WTC11 (cell line): ENCODE results near the gene MANF. TPM values are rescaled to one million over a fixed set of nuclear protein-coding genes. Genes with fewer than 3 reads are reported as not detected.

Experiments used
- ATAC-seq: fragments of 200-7000 bp; cut with Tn5 transposase; 2 replicates; pipeline ENCODE4 v1.10.0; 2021; ENCODE audit warnings: mild to moderate bottlenecking, moderate library complexity
- CTCF ChIA-PET: fragments of 300-600 bp; sonication (Branson Sonifier 250); formaldehyde crosslinking; loops from one replicate; lab custom pipeline; 2021; ENCODE audit warnings: antibody characterized with exemption; lab: Charles Lee
- POLR2A ChIA-PET: fragments of 350-600 bp; sonication (Branson Sonifier 250); formaldehyde crosslinking; loops from one replicate; lab custom pipeline; 2021; ENCODE audit warnings: antibody characterized with exemption; lab: Charles Lee
- DNase-seq: peaks from one replicate; pipeline ENCODE4 v3.0.0; 2021; ENCODE audit warnings: low spot score
- H3K27ac Mint-ChIP-seq: 2 replicates; pipeline ENCODE4 v1.8.0; 2021; ENCODE audit warnings: mixed read lengths
- H3K27me3 Mint-ChIP-seq: 2 replicates; pipeline ENCODE4 v1.8.0; 2021; ENCODE audit warnings: low read depth, mild to moderate bottlenecking, moderate library complexity, mixed read lengths
- H3K36me3 Mint-ChIP-seq: 2 replicates; pipeline ENCODE4 v1.8.0; 2021; ENCODE audit warnings: mixed read lengths
- H3K4me1 Mint-ChIP-seq: 2 replicates; pipeline ENCODE4 v1.8.0; 2022; ENCODE audit warnings: mixed read lengths
- H3K4me3 Mint-ChIP-seq: 2 replicates; pipeline ENCODE4 v1.8.0; 2021; ENCODE audit warnings: mild to moderate bottlenecking, moderate library complexity, mixed read lengths
- H3K9me3 Mint-ChIP-seq: 2 replicates; pipeline ENCODE4 v1.8.0; 2021; ENCODE audit warnings: mixed read lengths
- E2F4 ChIP-seq: sonication (generic); formaldehyde crosslinking; IDR thresholded peaks from 2 replicates; pipeline ENCODE4 v1.8.1; 2022; ENCODE audit warnings: low read depth, mild to moderate bottlenecking, moderate library complexity, missing genetic modification reagents, borderline replicate concordance
- GRHL2 ChIP-seq: fragments of 250-450 bp; sonication (Bioruptor Pico); IDR thresholded peaks from 2 replicates; pipeline ENCODE4 v1.8.0; 2022; ENCODE audit warnings: mild to moderate bottlenecking, moderate library complexity; ENCODE audit not compliant: insufficient replicate concordance, severe bottlenecking
- GTF2I ChIP-seq: fragments of 250-450 bp; sonication (Bioruptor Pico); conservative IDR thresholded peaks from 2 replicates; pipeline ENCODE4 v1.4.0; 2021; ENCODE audit warnings: mild to moderate bottlenecking
- HMGXB4 ChIP-seq: sonication (generic); formaldehyde crosslinking; IDR thresholded peaks from 2 replicates; pipeline ENCODE4 v1.8.1; 2023; ENCODE audit warnings: mild to moderate bottlenecking, moderate library complexity, missing genetic modification reagents
- IRF1 ChIP-seq: sonication (generic); formaldehyde crosslinking; IDR thresholded peaks from 2 replicates; pipeline ENCODE4 v1.8.0; 2023; ENCODE audit warnings: missing genetic modification reagents
- IRF2 ChIP-seq: sonication (generic); formaldehyde crosslinking; IDR thresholded peaks from 2 replicates; pipeline ENCODE4 v1.8.0; 2022; ENCODE audit warnings: low read depth, missing genetic modification reagents, borderline replicate concordance
- NFATC4 ChIP-seq: fragments of 250-450 bp; sonication (Bioruptor Pico); IDR thresholded peaks from 2 replicates; pipeline ENCODE4 v1.9.0; 2021; ENCODE audit warnings: mild to moderate bottlenecking
- SMAD3 ChIP-seq: sonication (generic); formaldehyde crosslinking; IDR thresholded peaks from 2 replicates; pipeline ENCODE4 v1.8.0; 2022; ENCODE audit warnings: missing genetic modification reagents, mild to moderate bottlenecking, borderline replicate concordance
- TEAD4 ChIP-seq: sonication (generic); formaldehyde crosslinking; IDR thresholded peaks from 2 replicates; pipeline ENCODE4 v1.8.0; 2022; ENCODE audit warnings: mild to moderate bottlenecking, missing genetic modification reagents
- TP53 ChIP-seq: sonication (generic); formaldehyde crosslinking; IDR thresholded peaks from 2 replicates; pipeline ENCODE4 v1.8.1; 2023; ENCODE audit warnings: mild to moderate bottlenecking, missing genetic modification reagents
- ZNF121 ChIP-seq: sonication (generic); formaldehyde crosslinking; IDR thresholded peaks from 2 replicates; pipeline ENCODE4 v1.8.0; 2023; ENCODE audit warnings: missing genetic modification reagents
- ZNF671 ChIP-seq: fragments of 250-450 bp; sonication (Bioruptor Pico); IDR thresholded peaks from 2 replicates; pipeline ENCODE4 v1.8.0; 2021; ENCODE audit warnings: mild to moderate bottlenecking
- total RNA-seq: library from RNA; stranded (reverse); gene quantifications from 3 replicates; pipeline ENCODE4 v1.2.3, GENCODE V29; 2021
- TF ChIP-seq, protein P1 (sequence below): sonication (generic); formaldehyde crosslinking; IDR thresholded peaks from 2 replicates; pipeline ENCODE4 v1.8.1; 2023; ENCODE audit warnings: mild to moderate bottlenecking, missing genetic modification reagents, borderline replicate concordance
- TF ChIP-seq, protein P2 (sequence below): sonication (generic); formaldehyde crosslinking; IDR thresholded peaks from 2 replicates; pipeline ENCODE4 v1.8.1; 2023; ENCODE audit warnings: mild to moderate bottlenecking, missing genetic modification reagents, moderate library complexity
- TF ChIP-seq, protein P3 (sequence below): sonication (generic); formaldehyde crosslinking; IDR thresholded peaks from 2 replicates; pipeline ENCODE4 v1.8.0; 2022; ENCODE audit warnings: mild to moderate bottlenecking, missing genetic modification reagents

The MANF gene
- total RNA-seq, 1 experiment from 2014 or later: 121 TPM

GRCh38 chr3:51375136-51375535, 10.0 kb upstream of the MANF start:
- H3K27me3 Mint-ChIP-seq: no peaks in the 10 kb centered on the region
- no peaks in the 10 kb centered on the region for H3K9me3 Mint-ChIP-seq
- H3K27ac Mint-ChIP-seq: no peak overlapping the region
- ATAC-seq: no peak
- ChIA-PET POLR2A (no interaction called here), CTCF (no interaction called here)
- no peak overlapping the region for H3K4me3 Mint-ChIP-seq
- TF ChIP-seq SMAD3 (CRISPR knock-in tag) (no peak), IRF1 (CRISPR knock-in tag) (no peak), TP53 (CRISPR knock-in tag) (no peak)
- TF ChIP-seq, protein P1, sequence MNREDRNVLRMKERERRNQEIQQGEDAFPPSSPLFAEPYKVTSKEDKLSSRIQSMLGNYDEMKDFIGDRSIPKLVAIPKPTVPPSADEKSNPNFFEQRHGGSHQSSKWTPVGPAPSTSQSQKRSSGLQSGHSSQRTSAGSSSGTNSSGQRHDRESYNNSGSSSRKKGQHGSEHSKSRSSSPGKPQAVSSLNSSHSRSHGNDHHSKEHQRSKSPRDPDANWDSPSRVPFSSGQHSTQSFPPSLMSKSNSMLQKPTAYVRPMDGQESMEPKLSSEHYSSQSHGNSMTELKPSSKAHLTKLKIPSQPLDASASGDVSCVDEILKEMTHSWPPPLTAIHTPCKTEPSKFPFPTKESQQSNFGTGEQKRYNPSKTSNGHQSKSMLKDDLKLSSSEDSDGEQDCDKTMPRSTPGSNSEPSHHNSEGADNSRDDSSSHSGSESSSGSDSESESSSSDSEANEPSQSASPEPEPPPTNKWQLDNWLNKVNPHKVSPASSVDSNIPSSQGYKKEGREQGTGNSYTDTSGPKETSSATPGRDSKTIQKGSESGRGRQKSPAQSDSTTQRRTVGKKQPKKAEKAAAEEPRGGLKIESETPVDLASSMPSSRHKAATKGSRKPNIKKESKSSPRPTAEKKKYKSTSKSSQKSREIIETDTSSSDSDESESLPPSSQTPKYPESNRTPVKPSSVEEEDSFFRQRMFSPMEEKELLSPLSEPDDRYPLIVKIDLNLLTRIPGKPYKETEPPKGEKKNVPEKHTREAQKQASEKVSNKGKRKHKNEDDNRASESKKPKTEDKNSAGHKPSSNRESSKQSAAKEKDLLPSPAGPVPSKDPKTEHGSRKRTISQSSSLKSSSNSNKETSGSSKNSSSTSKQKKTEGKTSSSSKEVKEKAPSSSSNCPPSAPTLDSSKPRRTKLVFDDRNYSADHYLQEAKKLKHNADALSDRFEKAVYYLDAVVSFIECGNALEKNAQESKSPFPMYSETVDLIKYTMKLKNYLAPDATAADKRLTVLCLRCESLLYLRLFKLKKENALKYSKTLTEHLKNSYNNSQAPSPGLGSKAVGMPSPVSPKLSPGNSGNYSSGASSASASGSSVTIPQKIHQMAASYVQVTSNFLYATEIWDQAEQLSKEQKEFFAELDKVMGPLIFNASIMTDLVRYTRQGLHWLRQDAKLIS (CRISPR knock-in tag): no peak
- TF ChIP-seq, protein P2, sequence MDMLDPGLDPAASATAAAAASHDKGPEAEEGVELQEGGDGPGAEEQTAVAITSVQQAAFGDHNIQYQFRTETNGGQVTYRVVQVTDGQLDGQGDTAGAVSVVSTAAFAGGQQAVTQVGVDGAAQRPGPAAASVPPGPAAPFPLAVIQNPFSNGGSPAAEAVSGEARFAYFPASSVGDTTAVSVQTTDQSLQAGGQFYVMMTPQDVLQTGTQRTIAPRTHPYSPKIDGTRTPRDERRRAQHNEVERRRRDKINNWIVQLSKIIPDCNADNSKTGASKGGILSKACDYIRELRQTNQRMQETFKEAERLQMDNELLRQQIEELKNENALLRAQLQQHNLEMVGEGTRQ (CRISPR knock-in tag): no peak
- H3K4me1 Mint-ChIP-seq: no peaks in the 10 kb centered on the region
- H3K36me3 Mint-ChIP-seq: no peaks in the 10 kb centered on the region
- no peak for DNase-seq

- no peak overlapping the region for H3K27ac Mint-ChIP-seq
- CTCF ChIA-PET: no interaction called here
- H3K4me3 Mint-ChIP-seq: no peak overlapping the region
- ATAC-seq (no peak), DNase-seq (no peak)
- no peaks in the 10 kb centered on the region for H3K36me3 Mint-ChIP-seq
- TF ChIP-seq E2F4 (CRISPR knock-in tag) (no peak), GRHL2 (CRISPR knock-in tag) (no peak)
- H3K4me1 Mint-ChIP-seq: no peaks in the 10 kb centered on the region
- H3K27me3 Mint-ChIP-seq: no peaks in the 10 kb centered on the region
- POLR2A ChIA-PET: no interaction called here
- H3K9me3 Mint-ChIP-seq: no peaks in the 10 kb centered on the region
These were observed 9.5 kb upstream of the MANF start for GRCh38 chr3:51375571-51375970.

- TF ChIP-seq NFATC4 (CRISPR knock-in tag) (no peak), IRF2 (no peak), SMAD3 (CRISPR knock-in tag) (no peak), ZNF121 (no peak), ZNF671 (CRISPR knock-in tag) (no peak), GTF2I (no peak), HMGXB4 (no peak), TEAD4 (no peak)
- TF ChIP-seq, protein P3, sequence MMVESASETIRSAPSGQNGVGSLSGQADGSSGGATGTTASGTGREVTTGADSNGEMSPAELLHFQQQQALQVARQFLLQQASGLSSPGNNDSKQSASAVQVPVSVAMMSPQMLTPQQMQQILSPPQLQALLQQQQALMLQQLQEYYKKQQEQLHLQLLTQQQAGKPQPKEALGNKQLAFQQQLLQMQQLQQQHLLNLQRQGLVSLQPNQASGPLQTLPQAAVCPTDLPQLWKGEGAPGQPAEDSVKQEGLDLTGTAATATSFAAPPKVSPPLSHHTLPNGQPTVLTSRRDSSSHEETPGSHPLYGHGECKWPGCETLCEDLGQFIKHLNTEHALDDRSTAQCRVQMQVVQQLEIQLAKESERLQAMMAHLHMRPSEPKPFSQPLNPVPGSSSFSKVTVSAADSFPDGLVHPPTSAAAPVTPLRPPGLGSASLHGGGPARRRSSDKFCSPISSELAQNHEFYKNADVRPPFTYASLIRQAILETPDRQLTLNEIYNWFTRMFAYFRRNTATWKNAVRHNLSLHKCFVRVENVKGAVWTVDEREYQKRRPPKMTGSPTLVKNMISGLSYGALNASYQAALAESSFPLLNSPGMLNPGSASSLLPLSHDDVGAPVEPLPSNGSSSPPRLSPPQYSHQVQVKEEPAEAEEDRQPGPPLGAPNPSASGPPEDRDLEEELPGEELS (CRISPR knock-in tag): no peak
- Mint-ChIP-seq H3K9me3 (no peaks in the 10 kb centered on the region), H3K4me1 (peaks cover 2% of the 10 kb centered on the region), H3K4me3 (no peak overlapping the region), H3K36me3 (no peaks in the 10 kb centered on the region), H3K27me3 (no peaks in the 10 kb centered on the region), H3K27ac (no peak overlapping the region)
- no peak for DNase-seq
- CTCF ChIA-PET: interaction anchor here (0.7 to 3.4 kb wide), 4 partner anchors 12 to 776 kb away, joined by 3 to 15 read pairs (median 4); partner anchors contain the start of gene RBM15B
- no peak for ATAC-seq
- POLR2A ChIA-PET: interaction anchor here (0.6 kb wide), 1 partner anchor 11 kb away, joined by 4 read pairs; no protein-coding TSS in a partner anchor
These were observed 7.0 kb upstream of the MANF start for GRCh38 chr3:51378065-51378464.
